GM12873 (cell line): ENCODE results near the gene GTF2F2.

Source experiments
- CTCF ChIP-seq: IDR thresholded peaks from 2 replicates; pipeline ENCODE4 v1.5.1; 2012; ENCODE audit warnings: low read depth, mild to moderate bottlenecking, moderate library complexity, low read length, control low read depth; ENCODE audit not compliant: insufficient read depth; ENCODE audit errors: missing control alignments

Gene GTF2F2

GRCh38 chr13:45167611-45168554, 47.6 kb downstream of the GTF2F2 start:
- no peak for TF ChIP-seq CTCF

- TF ChIP-seq CTCF = no peak
Observed at GRCh38 chr13:45168555-45168930, 48.2 kb downstream of the GTF2F2 start.

- TF ChIP-seq CTCF = no peak
Observed at GRCh38 chr13:45174478-45174877, 54.2 kb downstream of the GTF2F2 start.

- TF ChIP-seq CTCF = no peak
Observed at GRCh38 chr13:45178349-45179162, 58.2 kb downstream of the GTF2F2 start.

- TF ChIP-seq CTCF = no peak
Observed at GRCh38 chr13:45179428-45179827, 59.1 kb downstream of the GTF2F2 start.

- no peak for TF ChIP-seq CTCF
Observed at GRCh38 chr13:45180303-45180702, 60.0 kb downstream of the GTF2F2 start.
